Measurements from ENCODE around the gene IDH1.

Gene IDH1

GRCh38 chr2:208256192-208256782, 1.4 kb upstream of the IDH1 start:
- H3K27ac ChIP-seq = peak overlapping the region; percentile 41
- TF ChIP-seq CTCF (conservative IDR thresholded peaks at IDR 0.05) = peak; percentile 30
- no peak for TF ChIP-seq ZFX (IDR thresholded peaks at IDR 0.05)

GRCh38 chr2:208255557-208256106, 761 bp upstream of the IDH1 start:
- TF ChIP-seq ZFX (IDR thresholded peaks at IDR 0.05) = no peak
- TF ChIP-seq CTCF (conservative IDR thresholded peaks at IDR 0.05) = peak; percentile 8
- peak overlapping the region; percentile 93 for H3K27ac ChIP-seq

- peak overlapping the region; percentile 93 for H3K27ac ChIP-seq
- TF ChIP-seq ZFX (IDR thresholded peaks at IDR 0.05) (peak; percentile 40; the same call in 1 of the 2 replicates), CTCF (conservative IDR thresholded peaks at IDR 0.05) (peak; percentile 73)
These were observed 577 bp downstream of the IDH1 start for GRCh38 chr2:208254118-208254870.

- H3K27ac ChIP-seq = peak overlapping the region; percentile 93
- TF ChIP-seq CTCF (conservative IDR thresholded peaks at IDR 0.05) (no peak), ZFX (IDR thresholded peaks at IDR 0.05) (no peak)
These were observed 1.2 kb downstream of the IDH1 start for GRCh38 chr2:208253600-208254117.

GRCh38 chr2:208252716-208253492, 2.0 kb downstream of the IDH1 start:
- TF ChIP-seq CTCF (conservative IDR thresholded peaks at IDR 0.05) (no peak), ZFX (IDR thresholded peaks at IDR 0.05) (no peak)
- peak overlapping the region; percentile 93; the same call in 1 of the 2 replicates for H3K27ac ChIP-seq

GRCh38 chr2:208251098-208251497, 3.8 kb downstream of the IDH1 start:
- TF ChIP-seq CTCF (conservative IDR thresholded peaks at IDR 0.05) (no peak), ZFX (IDR thresholded peaks at IDR 0.05) (no peak)
- H3K27ac ChIP-seq = no peak overlapping the region
